Activated CD8-positive, alpha-beta T cell treated with anti-CD3 and anti-CD28 coated beads for 36 hours (primary cell): ENCODE results near the gene LAPTM5. TPM values are rescaled to one million over a fixed set of nuclear protein-coding genes. Genes with fewer than 3 reads are reported as not detected.
A peak's percentile ranks its signal among the peaks of the same experiment; 100 is the strongest.

ENCODE experiments used
- ATAC-seq: fragments of 200-7000 bp; cut with Tn5 transposase; one replicate; pipeline ENCODE4 v1.10.0; 2021; ENCODE audit warnings: mild to moderate bottlenecking, moderate library complexity
- CTCF ChIA-PET: fragments of 350-600 bp; sonication (Branson Sonifier 250); formaldehyde crosslinking; loops from one replicate; lab custom pipeline; 2021; ENCODE audit warnings: antibody characterized with exemption; lab: Charles Lee
- POLR2A ChIA-PET: fragments of 350-600 bp; sonication (Branson Sonifier 250); formaldehyde crosslinking; loops from one replicate; lab custom pipeline; 2021; ENCODE audit warnings: antibody characterized with exemption; lab: Charles Lee
- DNase-seq: peaks from one replicate; pipeline ENCODE4 v3.0.0-alpha.2; 2020
- H3K27ac Mint-ChIP-seq: one replicate; pipeline ENCODE4 v1.8.0; 2021; ENCODE audit warnings: mild to moderate bottlenecking, mixed read lengths
- H3K27me3 Mint-ChIP-seq: one replicate; pipeline ENCODE4 v1.8.0; 2021; ENCODE audit warnings: mixed read lengths
- H3K36me3 Mint-ChIP-seq: one replicate; pipeline ENCODE4 v1.8.0; 2021; ENCODE audit warnings: low read depth, mixed read lengths
- H3K4me1 Mint-ChIP-seq: one replicate; pipeline ENCODE4 v1.8.0; 2021; ENCODE audit warnings: low read depth, mixed read lengths
- H3K4me3 Mint-ChIP-seq: one replicate; pipeline ENCODE4 v1.8.0; 2021; ENCODE audit warnings: mild to moderate bottlenecking, moderate library complexity, mixed read lengths
- H3K9me3 Mint-ChIP-seq: one replicate; pipeline ENCODE4 v1.8.0; 2021; ENCODE audit warnings: mixed read lengths
- intact Hi-C: fragments of 100-400 bp; cut with micrococcal nuclease; formaldehyde crosslinking; loops from one replicate; pipeline ENCODE4 v1.10.0; 2022
- total RNA-seq, 2 experiments: library from RNA; stranded (reverse); gene quantifications; one replicate each; pipeline ENCODE4 v1.2.3, GENCODE V29; 2021
- TF ChIP-seq, protein P1 (sequence below): fragments of 200-600 bp; IDR thresholded peaks from one replicate; pipeline ENCODE4 v1.8.0; 2022; ENCODE audit warnings: antibody characterized with exemption, mild to moderate bottlenecking

The LAPTM5 gene
- total RNA-seq, 2 experiments from 2014 or later = 229 to 237 TPM

DNA sequence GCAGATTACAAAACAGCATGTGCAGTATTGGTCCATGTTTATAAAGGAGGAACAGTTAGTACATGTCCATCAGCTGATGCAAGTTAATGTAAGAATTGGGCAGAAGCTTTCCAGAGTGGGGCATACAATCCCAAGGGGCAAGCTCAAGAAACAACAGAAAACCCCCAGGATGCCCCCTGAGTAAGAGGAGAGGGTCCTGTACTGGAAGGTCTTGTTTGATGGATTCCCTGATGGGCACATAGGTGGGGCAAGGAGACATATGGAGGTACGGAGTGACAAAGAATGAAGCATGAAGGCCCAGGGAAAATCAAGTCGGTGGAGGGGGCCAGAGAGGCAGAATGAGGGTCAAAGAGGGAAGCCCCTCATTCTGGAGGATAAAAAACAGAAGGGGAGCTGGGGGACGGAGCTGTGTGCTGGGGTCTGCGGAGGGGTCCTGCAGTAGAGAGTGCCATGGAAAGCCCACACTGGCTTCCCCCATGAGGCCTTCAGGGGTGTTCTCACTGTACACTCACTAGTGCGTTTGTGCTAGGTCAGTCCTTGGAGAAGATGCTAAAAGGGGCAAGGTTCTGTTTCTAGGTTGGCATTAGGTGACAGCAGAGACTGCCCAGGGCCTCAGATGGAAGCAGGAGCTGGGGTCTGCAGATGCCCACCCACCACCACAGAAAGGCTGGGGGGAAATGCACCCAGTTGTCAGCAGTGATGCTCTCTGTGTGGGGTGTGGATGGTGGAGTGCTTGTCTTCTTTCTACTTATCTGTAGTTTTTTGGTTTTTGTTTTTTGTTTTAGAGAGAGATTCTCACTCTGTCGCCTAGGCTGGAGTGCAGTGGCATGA is 21.7 kb downstream of the LAPTM5 start:
- TF ChIP-seq, protein P1, sequence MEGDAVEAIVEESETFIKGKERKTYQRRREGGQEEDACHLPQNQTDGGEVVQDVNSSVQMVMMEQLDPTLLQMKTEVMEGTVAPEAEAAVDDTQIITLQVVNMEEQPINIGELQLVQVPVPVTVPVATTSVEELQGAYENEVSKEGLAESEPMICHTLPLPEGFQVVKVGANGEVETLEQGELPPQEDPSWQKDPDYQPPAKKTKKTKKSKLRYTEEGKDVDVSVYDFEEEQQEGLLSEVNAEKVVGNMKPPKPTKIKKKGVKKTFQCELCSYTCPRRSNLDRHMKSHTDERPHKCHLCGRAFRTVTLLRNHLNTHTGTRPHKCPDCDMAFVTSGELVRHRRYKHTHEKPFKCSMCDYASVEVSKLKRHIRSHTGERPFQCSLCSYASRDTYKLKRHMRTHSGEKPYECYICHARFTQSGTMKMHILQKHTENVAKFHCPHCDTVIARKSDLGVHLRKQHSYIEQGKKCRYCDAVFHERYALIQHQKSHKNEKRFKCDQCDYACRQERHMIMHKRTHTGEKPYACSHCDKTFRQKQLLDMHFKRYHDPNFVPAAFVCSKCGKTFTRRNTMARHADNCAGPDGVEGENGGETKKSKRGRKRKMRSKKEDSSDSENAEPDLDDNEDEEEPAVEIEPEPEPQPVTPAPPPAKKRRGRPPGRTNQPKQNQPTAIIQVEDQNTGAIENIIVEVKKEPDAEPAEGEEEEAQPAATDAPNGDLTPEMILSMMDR = no peak
- ChIA-PET POLR2A (interaction anchor here (1.0 to 36.3 kb wide), 4 partner anchors 8 to 23 kb away, joined by 3 to 671 read pairs (median 4); partner anchors contain the start of genes LAPTM5 and MATN1), CTCF (interaction anchor here (1.2 to 2.8 kb wide), 3 partner anchors 11 to 17 kb away, joined by 3 to 9 read pairs (median 9); partner anchors contain the start of gene MATN1)
- no peak overlapping the region for H3K4me3 Mint-ChIP-seq
- H3K9me3 Mint-ChIP-seq = no peaks in the 10 kb centered on the region
- H3K4me1 Mint-ChIP-seq = peaks cover 42% of the 10 kb centered on the region
- DNase-seq = no peak
- no peak for ATAC-seq
- peak overlapping the region; percentile 74 for H3K27ac Mint-ChIP-seq
- peaks cover 75% of the 10 kb centered on the region for H3K36me3 Mint-ChIP-seq
- intact Hi-C loops = no loop called here
- H3K27me3 Mint-ChIP-seq = no peaks in the 10 kb centered on the region

DNA sequence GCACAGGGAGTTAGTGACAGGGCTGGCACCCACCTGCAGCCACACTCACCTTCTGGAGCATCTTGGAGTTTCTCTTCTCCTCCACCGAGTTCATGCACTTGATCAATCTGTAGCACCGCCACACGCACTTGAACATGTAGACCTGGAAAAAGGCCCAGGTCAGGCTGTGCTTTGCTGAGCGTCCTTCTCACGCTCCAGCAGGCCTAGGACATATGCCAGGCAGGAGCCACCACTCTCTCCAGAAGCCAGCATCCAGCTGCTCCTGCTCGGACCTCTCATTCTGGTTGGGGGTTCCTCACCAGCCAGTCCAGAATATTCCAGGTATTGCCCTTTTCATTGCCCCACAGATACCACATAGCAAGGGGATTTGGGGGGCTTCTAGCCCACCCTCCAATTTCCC is 22.4 kb downstream of the LAPTM5 start:
- Mint-ChIP-seq H3K9me3 (no peaks in the 10 kb centered on the region), H3K4me3 (no peak overlapping the region), H3K27ac (peak overlapping the region; percentile 74), H3K27me3 (no peaks in the 10 kb centered on the region), H3K4me1 (peaks cover 38% of the 10 kb centered on the region), H3K36me3 (peaks cover 69% of the 10 kb centered on the region)
- ChIA-PET POLR2A (interaction anchor here (1.2 to 36.3 kb wide), 3 partner anchors 9 to 24 kb away, joined by 3 to 671 read pairs (median 5); partner anchors contain the start of gene LAPTM5), CTCF (interaction anchor here (1.1 to 2.8 kb wide), 4 partner anchors 9 to 67 kb away, joined by 3 to 9 read pairs (median 4); partner anchors contain the start of gene MATN1)
- DNase-seq (no peak), ATAC-seq (no peak)
- TF ChIP-seq, protein P1 = no peak
- intact Hi-C loops = no loop called here

DNA sequence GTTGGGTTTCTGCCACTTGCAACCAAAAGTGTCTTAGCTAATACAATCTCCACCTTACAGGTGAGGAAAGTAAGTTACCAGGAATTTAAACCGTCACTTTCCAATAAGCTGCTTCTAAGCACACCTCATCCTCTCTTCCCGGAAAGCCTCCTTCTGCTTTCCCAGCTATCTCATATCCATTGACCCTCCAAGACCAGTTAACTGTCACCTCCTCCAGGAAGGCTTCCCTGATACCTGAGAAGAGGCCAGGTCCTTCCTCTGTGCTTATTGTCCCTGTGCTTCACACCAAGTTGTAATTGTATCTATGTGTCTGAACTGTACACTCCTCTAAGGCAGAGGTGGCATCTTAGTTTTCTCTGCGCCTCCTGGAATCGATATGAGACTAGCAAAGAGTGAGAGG is 23.0 kb downstream of the LAPTM5 start:
- Mint-ChIP-seq H3K36me3 (peaks cover 63% of the 10 kb centered on the region), H3K9me3 (no peaks in the 10 kb centered on the region), H3K27me3 (no peaks in the 10 kb centered on the region), H3K4me1 (peaks cover 33% of the 10 kb centered on the region), H3K4me3 (no peak overlapping the region), H3K27ac (peak overlapping the region; percentile 74)
- TF ChIP-seq, protein P1 = no peak
- POLR2A ChIA-PET = interaction anchor here (1.6 to 36.3 kb wide), 2 partner anchors 9 to 24 kb away, joined by 5 to 671 read pairs; partner anchors contain the start of gene LAPTM5
- DNase-seq (no peak), ATAC-seq (no peak)
- CTCF ChIA-PET = interaction anchor here (1.1 to 2.8 kb wide), 4 partner anchors 10 to 67 kb away, joined by 3 to 9 read pairs (median 4); partner anchors contain the start of gene MATN1
- intact Hi-C loops = no loop called here

DNA sequence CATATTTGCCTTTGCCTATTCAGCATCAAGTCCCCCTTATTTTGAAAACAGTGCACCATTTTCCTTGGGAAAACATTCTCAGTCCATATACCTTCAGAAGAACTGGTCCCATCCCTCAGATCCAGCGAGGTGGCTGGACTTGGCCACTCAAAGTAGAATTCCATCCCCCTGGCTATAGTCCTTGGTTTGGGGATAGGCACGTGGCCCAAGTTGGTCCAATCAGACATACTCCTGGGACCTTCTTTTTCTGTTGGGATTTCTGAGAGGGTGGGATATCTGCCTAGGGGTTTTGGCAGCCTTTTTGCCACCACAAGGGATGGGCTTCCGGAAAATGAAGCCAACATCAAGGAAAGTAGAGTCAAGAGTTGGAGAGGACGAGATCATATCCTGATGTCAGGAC is 23.5 kb downstream of the LAPTM5 start:
- ATAC-seq = no peak
- Mint-ChIP-seq H3K9me3 (no peaks in the 10 kb centered on the region), H3K36me3 (peaks cover 58% of the 10 kb centered on the region), H3K4me3 (no peak overlapping the region), H3K4me1 (peaks cover 31% of the 10 kb centered on the region), H3K27ac (peak overlapping the region; percentile 30), H3K27me3 (no peaks in the 10 kb centered on the region)
- CTCF ChIA-PET = interaction anchor here (1.4 to 2.8 kb wide), 2 partner anchors 10 kb away, joined by 4 to 9 read pairs; partner anchors contain the start of gene MATN1
- POLR2A ChIA-PET = interaction anchor here (36.3 kb wide), 1 partner anchor 25 kb away, joined by 671 read pairs; the partner anchor contains the start of gene LAPTM5
- DNase-seq = no peak
- intact Hi-C loops = no loop called here
- TF ChIP-seq, protein P1 = no peak
